Trophoblast cell (in vitro differentiated cells and primary cell): ENCODE measurements around the gene DYRK1A.
A peak's percentile ranks its signal among the peaks of the same experiment; 100 is the strongest.

Experiments used
- DNase-seq, 2 donors: peaks; one replicate each; pipeline ENCODE4 v3.0.0-alpha.2; 2016
- H2AFZ ChIP-seq: 2 replicates; pipeline ENCODE4 v1.6.1; 2013; ENCODE audit warnings: low read length, moderate library complexity, mild to moderate bottlenecking; ENCODE audit not compliant: insufficient read depth, poor library complexity
- H2AK5ac ChIP-seq: 2 replicates; pipeline ENCODE4 v1.6.1; 2013; ENCODE audit warnings: mild to moderate bottlenecking, low read length
- H2BK120ac ChIP-seq: 2 replicates; pipeline ENCODE4 v1.6.1; 2013; ENCODE audit warnings: low read length, mild to moderate bottlenecking, moderate library complexity; ENCODE audit not compliant: insufficient read depth, poor library complexity
- H2BK12ac ChIP-seq: 2 replicates; pipeline ENCODE4 v1.6.1; 2013; ENCODE audit warnings: mild to moderate bottlenecking, low read length, moderate library complexity
- H2BK5ac ChIP-seq: 2 replicates; pipeline ENCODE4 v1.6.1; 2013; ENCODE audit warnings: low read length, low read depth, moderate library complexity, mild to moderate bottlenecking; ENCODE audit not compliant: poor library complexity
- H3K14ac ChIP-seq: 2 replicates; pipeline ENCODE4 v1.6.1; 2013; ENCODE audit warnings: mild to moderate bottlenecking, low read length
- H3K18ac ChIP-seq: 2 replicates; pipeline ENCODE4 v1.6.1; 2013; ENCODE audit warnings: mild to moderate bottlenecking, low read length
- H3K23ac ChIP-seq: 2 replicates; pipeline ENCODE4 v1.6.1; 2013; ENCODE audit warnings: low read length
- H3K27ac ChIP-seq: 2 replicates; pipeline ENCODE4 v1.5.1; 2013; ENCODE audit warnings: low read depth, mild to moderate bottlenecking, inconsistent platforms, low read length, moderate library complexity
- H3K27me3 ChIP-seq: 2 replicates; pipeline ENCODE4 v1.6.1; 2013; ENCODE audit warnings: inconsistent platforms, mild to moderate bottlenecking, low read length, moderate library complexity; ENCODE audit not compliant: insufficient read depth
- H3K36me3 ChIP-seq, 2 experiments: 1 replicate in 1 of 2; 2 replicates in 1 of 2; pipeline ENCODE4 v1.6.1; 2013; ENCODE audit warnings: low read length in 2 of 2, mild to moderate bottlenecking in 2 of 2, moderate library complexity in 1 of 2; ENCODE audit not compliant: insufficient read depth in 2 of 2, control insufficient read depth in 1 of 2
- H3K4ac ChIP-seq: 2 replicates; pipeline ENCODE4 v1.6.1; 2013; ENCODE audit warnings: low read depth, mild to moderate bottlenecking, low read length, moderate library complexity
- H3K4me1 ChIP-seq, 2 experiments: 1 replicate in 1 of 2; 2 replicates in 1 of 2; pipeline ENCODE4 v1.6.1; 2013; ENCODE audit warnings: low read length in 2 of 2, mild to moderate bottlenecking in 2 of 2, moderate library complexity in 1 of 2; ENCODE audit not compliant: insufficient read depth in 2 of 2, control insufficient read depth in 1 of 2
- H3K4me2 ChIP-seq: 2 replicates; pipeline ENCODE4 v1.6.1; 2013; ENCODE audit warnings: inconsistent platforms, mild to moderate bottlenecking, low read length, moderate library complexity
- H3K4me3 ChIP-seq: 2 replicates; pipeline ENCODE4 v1.5.1; 2013; ENCODE audit warnings: mild to moderate bottlenecking, low read depth, low read length, inconsistent platforms
- H3K79me1 ChIP-seq: one replicate; pipeline ENCODE4 v1.6.1; 2013; ENCODE audit warnings: low read length
- H3K79me2 ChIP-seq: 2 replicates; pipeline ENCODE4 v1.6.1; 2013; ENCODE audit warnings: low read length, mild to moderate bottlenecking; ENCODE audit not compliant: control insufficient read depth, insufficient read depth, poor library complexity
- H3K9ac ChIP-seq: 2 replicates; pipeline ENCODE4 v1.6.1; 2013; ENCODE audit warnings: mild to moderate bottlenecking, low read length
- H3K9me3 ChIP-seq: 2 replicates; pipeline ENCODE4 v1.6.1; 2013; ENCODE audit warnings: low read depth, mild to moderate bottlenecking, control low read depth, inconsistent platforms, low read length; ENCODE audit not compliant: insufficient read depth
- H4K12ac ChIP-seq: 2 replicates; pipeline ENCODE4 v1.6.1; 2013; ENCODE audit warnings: low read depth, mild to moderate bottlenecking, low read length, moderate library complexity
- H4K8ac ChIP-seq: 2 replicates; pipeline ENCODE4 v1.6.1; 2013; ENCODE audit warnings: low read depth, mild to moderate bottlenecking, low read length, moderate library complexity
- H4K91ac ChIP-seq: one replicate; pipeline ENCODE4 v1.6.1; 2013; ENCODE audit warnings: low read depth, mild to moderate bottlenecking, low read length, moderate library complexity
- WGBS: extraction: QIAGEN DNeasy Blood & Tissue Kit; methylation state at CpG from one replicate; pipeline ENCODE4 v1.1.7; 2013; ENCODE audit warnings: missing lambda C conversion rate; ENCODE audit not compliant: insufficient read length, insufficient coverage; ENCODE audit errors: extremely low coverage; 5-methylcytosine and 5-hydroxymethylcytosine counted together

DYRK1A gene

GRCh38 chr21:37503848-37504467 is 137.4 kb downstream of the DYRK1A start:
- Histone ChIP-seq H3K79me1 (no peaks in the 10 kb centered on the region), H2AK5ac (no peak overlapping the region), H3K4me3 (no peak overlapping the region), H3K27me3 (no peaks in the 10 kb centered on the region), H3K14ac (no peak overlapping the region), H4K8ac (no peak overlapping the region), H2BK12ac (no peak overlapping the region), H2BK5ac (no peak overlapping the region), H3K4me1 (peaks cover 0 to 3% of the 10 kb centered on the region in 2 experiments), H3K36me3 (peaks cover 16 to 25% of the 10 kb centered on the region in 2 experiments), H3K23ac (no peak overlapping the region), H2BK120ac (no peak overlapping the region), H3K4ac (peak overlapping the region; percentile 42), H3K18ac (peak overlapping the region; percentile 75), H4K91ac (no peak overlapping the region), H3K9me3 (no peaks in the 10 kb centered on the region), H3K9ac (no peak overlapping the region), H3K4me2 (no peak overlapping the region), H2AFZ (no peak overlapping the region), H3K27ac (no peak overlapping the region), H4K12ac (no peak overlapping the region), H3K79me2 (peaks cover 2% of the 10 kb centered on the region)
- DNase-seq, result peak in 1 of 2 donors; percentile 65
- WGBS, result no CpG with 5 or more reads among the region's 5 CpGs

GRCh38 chr21:37505963-37506362 is 139.4 kb downstream of the DYRK1A start:
- Histone ChIP-seq H4K8ac (no peak overlapping the region), H2AK5ac (no peak overlapping the region), H3K79me1 (peaks cover 2% of the 10 kb centered on the region), H3K4ac (no peak overlapping the region), H2BK12ac (no peak overlapping the region), H4K12ac (no peak overlapping the region), H2AFZ (no peak overlapping the region), H3K79me2 (peaks cover 2% of the 10 kb centered on the region), H3K9ac (no peak overlapping the region), H4K91ac (no peak overlapping the region), H2BK5ac (no peak overlapping the region), H3K27ac (no peak overlapping the region), H3K4me3 (no peak overlapping the region), H3K4me2 (no peak overlapping the region), H3K4me1 (peaks cover 0 to 3% of the 10 kb centered on the region in 2 experiments), H3K36me3 (peaks cover 23 to 37% of the 10 kb centered on the region in 2 experiments), H2BK120ac (no peak overlapping the region), H3K14ac (no peak overlapping the region), H3K23ac (no peak overlapping the region), H3K18ac (no peak overlapping the region), H3K9me3 (no peaks in the 10 kb centered on the region), H3K27me3 (no peaks in the 10 kb centered on the region)
- WGBS, result no CpG with 5 or more reads among the region's 12 CpGs
- peak; percentile 29 to 45 for DNase-seq

- no peak overlapping the region for H4K12ac ChIP-seq
- H3K4me3 ChIP-seq, result no peak overlapping the region
- DNase-seq, result no peak
- no peak overlapping the region for H3K27ac ChIP-seq
- no peak overlapping the region for H3K4me2 ChIP-seq
- peaks cover 0 to 3% of the 10 kb centered on the region in 2 experiments for H3K4me1 ChIP-seq
- H4K8ac ChIP-seq, result no peak overlapping the region
- peaks cover 2% of the 10 kb centered on the region for H3K79me1 ChIP-seq
- H3K27me3 ChIP-seq, result no peaks in the 10 kb centered on the region
- H3K36me3 ChIP-seq, result peaks cover 29 to 45% of the 10 kb centered on the region in 2 experiments
- H2BK12ac ChIP-seq, result no peak overlapping the region
- H3K18ac ChIP-seq, result no peak overlapping the region
- H3K9ac ChIP-seq, result no peak overlapping the region
- no peak overlapping the region for H3K14ac ChIP-seq
- no peak overlapping the region for H4K91ac ChIP-seq
- H2AK5ac ChIP-seq, result no peak overlapping the region
- no CpG with 5 or more reads among the region's 3 CpGs for WGBS
- H3K4ac ChIP-seq, result no peak overlapping the region
- H2AFZ ChIP-seq, result no peak overlapping the region
- H2BK5ac ChIP-seq, result no peak overlapping the region
- no peak overlapping the region for H3K23ac ChIP-seq
- no peak overlapping the region for H2BK120ac ChIP-seq
- peaks cover 2% of the 10 kb centered on the region for H3K79me2 ChIP-seq
- peaks cover 2% of the 10 kb centered on the region for H3K9me3 ChIP-seq
Observed at GRCh38 chr21:37507716-37508115, 141.1 kb downstream of the DYRK1A start.

- H3K4me3 ChIP-seq, result no peak overlapping the region
- whole genome bisulfite sequencing, result no CpG with 5 or more reads among the region's 10 CpGs
- peaks cover 0 to 3% of the 10 kb centered on the region in 2 experiments for H3K4me1 ChIP-seq
- H3K14ac ChIP-seq, result no peak overlapping the region
- H2BK120ac ChIP-seq, result no peak overlapping the region
- no peak overlapping the region for H4K91ac ChIP-seq
- no peak overlapping the region for H3K18ac ChIP-seq
- peaks cover 2% of the 10 kb centered on the region for H3K9me3 ChIP-seq
- no peak overlapping the region for H2BK12ac ChIP-seq
- H3K4me2 ChIP-seq, result no peak overlapping the region
- no peak overlapping the region for H2AFZ ChIP-seq
- no peak overlapping the region for H3K23ac ChIP-seq
- no peak overlapping the region for H4K12ac ChIP-seq
- no peak overlapping the region for H3K27ac ChIP-seq
- H2AK5ac ChIP-seq, result no peak overlapping the region
- peaks cover 32 to 50% of the 10 kb centered on the region in 2 experiments for H3K36me3 ChIP-seq
- no peak overlapping the region for H2BK5ac ChIP-seq
- H3K9ac ChIP-seq, result no peak overlapping the region
- H4K8ac ChIP-seq, result no peak overlapping the region
- H3K4ac ChIP-seq, result no peak overlapping the region
- peaks cover 2% of the 10 kb centered on the region for H3K79me2 ChIP-seq
- H3K79me1 ChIP-seq, result peaks cover 2% of the 10 kb centered on the region
- peak; percentile 66 to 68 for DNase-seq
- no peaks in the 10 kb centered on the region for H3K27me3 ChIP-seq
Observed at GRCh38 chr21:37508341-37508740, 141.8 kb downstream of the DYRK1A start.
